Ureter (tissue), 1 donor: ENCODE results near the gene CSGALNACT2. TPM values are rescaled to one million over a fixed set of nuclear protein-coding genes. Genes with fewer than 3 reads are reported as not detected.
"Not testable (repeated sequence)": the region's sequence is repeated elsewhere in the genome, so short reads cannot be mapped to it uniquely, and the experiment has no call there.

Source experiments
- DNase-seq: peaks from one replicate; pipeline ENCODE4 v3.0.0-alpha.2; 2020; ENCODE audit warnings: low spot score
- total RNA-seq: library from RNA; stranded (reverse); gene quantifications from one replicate; pipeline ENCODE4 v1.2.4, GENCODE V29; 2023
- donor health status: DM: yes; HTN: yes; CAD: no.

The CSGALNACT2 gene
- total RNA-seq, 1 donor from 2014 or later: 15.2 TPM

- no peak for DNase-seq
Observed at GRCh38 chr10:43216931-43217562, 78.8 kb downstream of the CSGALNACT2 start.

DNA sequence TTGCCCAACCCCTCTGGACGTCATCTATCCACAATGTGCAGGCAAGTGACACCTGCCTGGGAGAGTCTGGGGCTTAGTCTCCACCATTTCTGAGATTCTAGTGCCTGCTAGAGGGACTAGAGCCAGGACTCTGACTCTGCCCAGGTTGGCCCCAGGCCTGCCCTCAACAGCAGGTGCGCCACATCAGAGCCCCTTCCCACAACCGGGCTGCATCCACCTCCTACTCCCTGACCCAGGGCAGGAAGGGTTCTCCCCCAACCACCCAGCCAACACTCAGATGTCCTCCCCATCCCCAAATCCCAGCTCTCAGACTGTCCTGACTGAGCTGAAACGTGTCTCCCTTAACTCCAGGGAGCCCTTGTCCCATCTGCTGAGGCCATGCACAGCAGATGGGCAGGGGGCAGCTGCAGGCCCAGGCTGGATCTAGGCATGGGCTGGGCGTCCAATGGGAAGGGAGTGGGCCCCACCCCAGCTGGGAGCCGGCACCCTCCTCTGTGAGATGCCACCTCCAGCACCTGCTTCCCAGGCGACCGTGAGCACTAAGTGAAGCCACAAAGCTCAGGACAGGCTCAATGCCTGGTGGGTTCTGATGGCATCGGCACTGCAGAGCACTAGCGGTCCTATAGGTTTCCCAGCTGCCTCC lies 79.4 kb downstream of the CSGALNACT2 start:
- no peak for DNase-seq

DNA sequence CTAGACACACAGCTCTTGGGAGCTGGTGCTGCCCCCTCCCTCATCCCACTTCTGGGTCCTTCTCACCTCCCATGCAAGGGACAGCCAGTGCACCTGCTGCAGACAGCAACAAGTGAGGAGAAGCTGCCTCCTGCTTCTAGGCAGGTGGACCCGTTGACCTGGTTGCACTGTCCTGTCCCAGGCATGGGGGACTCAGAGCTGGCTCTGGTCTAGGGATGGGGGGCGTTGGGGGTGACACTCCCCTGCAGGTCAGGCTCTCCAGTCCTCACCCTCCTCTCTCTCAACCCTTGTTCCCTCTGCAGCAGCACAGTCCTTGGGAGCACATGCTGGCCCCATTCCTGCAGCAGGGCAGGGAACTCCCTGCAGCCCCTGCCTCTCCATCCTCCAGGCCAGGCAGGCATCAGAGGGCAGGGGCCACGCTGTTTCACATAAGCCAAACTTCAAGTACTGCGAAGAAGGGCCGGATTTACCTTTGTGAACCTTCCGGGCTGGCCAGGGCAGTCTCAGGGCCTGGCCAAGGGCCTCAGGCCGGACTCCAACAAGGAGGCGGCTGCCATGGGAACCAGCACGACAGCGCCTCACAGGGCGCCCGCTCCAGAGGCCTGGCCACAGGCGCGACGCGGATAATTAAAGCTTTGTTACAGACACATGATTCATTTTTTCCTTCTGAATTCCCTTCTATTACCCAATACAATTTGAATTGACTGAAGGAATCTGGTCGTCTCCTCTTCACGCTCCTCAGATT lies 80.1 kb downstream of the CSGALNACT2 start:
- DNase-seq: no peak

- no peak for DNase-seq
Observed at GRCh38 chr10:43218951-43219837, 80.9 kb downstream of the CSGALNACT2 start.

DNA sequence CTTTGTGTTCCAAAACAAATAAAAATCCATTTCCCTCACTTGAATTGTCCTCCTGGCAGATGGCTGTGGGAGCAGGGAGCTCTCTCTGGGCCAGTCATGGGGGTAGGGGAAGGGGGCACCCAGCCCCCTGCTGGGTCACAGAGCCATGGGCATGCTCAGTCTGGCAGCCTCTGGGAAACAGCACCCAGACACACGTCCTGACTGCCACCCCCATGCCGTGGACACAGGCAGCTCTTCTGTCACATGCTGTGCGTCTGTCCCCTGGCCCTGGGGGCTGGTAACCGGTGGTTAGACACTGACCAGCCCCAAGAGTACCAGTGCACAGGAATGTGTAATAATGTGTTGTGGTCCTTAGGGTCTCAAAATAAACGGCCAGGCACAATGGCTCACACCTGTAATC lies 81.6 kb downstream of the CSGALNACT2 start:
- no peak for DNase-seq

- not testable (repeated sequence) for DNase-seq
Observed at GRCh38 chr10:43220251-43220650, 82.0 kb downstream of the CSGALNACT2 start.

- no peak for DNase-seq
Observed at GRCh38 chr10:43220657-43221418, 82.6 kb downstream of the CSGALNACT2 start.

DNA sequence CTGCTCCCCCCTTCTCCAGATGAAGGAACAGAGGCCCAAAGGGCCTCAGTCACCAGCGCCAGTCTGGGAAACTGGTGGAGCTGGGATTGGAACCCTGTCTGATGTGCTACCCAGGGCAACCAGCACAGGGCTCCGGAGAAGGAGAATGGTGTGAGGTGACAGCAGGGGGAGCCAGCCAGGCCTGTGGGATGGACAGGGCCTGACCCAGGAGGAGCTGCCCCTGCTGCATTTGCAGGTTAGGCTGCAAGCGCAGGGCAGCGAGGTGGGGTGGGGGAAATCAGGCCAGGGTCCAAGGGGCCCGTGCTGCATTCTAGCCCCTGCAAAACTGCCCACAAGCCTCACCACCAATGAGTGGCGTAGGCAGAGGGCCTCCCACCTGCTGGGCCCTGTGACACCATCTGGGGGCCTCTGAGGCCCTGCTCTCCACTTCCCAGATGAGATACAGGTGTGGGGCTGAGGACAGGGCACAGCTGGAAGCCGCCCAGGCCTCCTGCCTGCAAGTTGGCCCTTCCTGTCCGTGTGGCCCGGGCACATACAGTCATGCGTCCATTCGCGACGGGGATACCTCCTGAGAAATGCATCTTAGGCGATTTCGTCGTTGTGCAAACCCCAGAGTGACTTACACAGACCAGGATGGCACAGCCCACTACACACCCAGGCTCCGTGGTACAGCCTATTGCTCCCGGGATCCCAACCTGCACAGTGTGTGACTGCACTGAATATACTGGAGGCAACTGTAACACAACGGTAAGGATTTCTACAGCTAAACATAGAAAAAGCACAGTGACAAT lies 83.4 kb downstream of the CSGALNACT2 start:
- peak; percentile 38 for DNase-seq

GRCh38 chr10:43222210-43222720 lies 84.0 kb downstream of the CSGALNACT2 start:
- DNase-seq: peak; percentile 28

GRCh38 chr10:43223056-43223455 lies 84.8 kb downstream of the CSGALNACT2 start:
- DNase-seq: no peak

DNA sequence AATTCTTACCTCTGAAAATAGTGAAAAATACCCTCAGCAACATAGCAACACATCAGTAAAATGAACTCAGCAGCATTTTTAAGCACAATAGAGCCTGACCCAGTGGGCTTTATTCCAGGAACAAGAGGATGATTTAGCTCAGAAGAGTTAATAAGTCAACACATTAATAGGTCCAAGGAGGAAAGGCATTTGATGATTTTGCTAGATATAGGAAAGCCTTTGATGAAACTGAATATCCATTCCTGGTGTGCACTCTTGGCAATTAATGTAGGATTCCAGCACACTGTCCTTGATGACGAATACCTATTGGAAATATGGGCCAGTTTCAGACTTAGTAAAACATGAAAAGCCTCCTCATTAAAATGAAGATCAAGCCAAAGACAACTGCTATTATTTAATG lies 86.1 kb downstream of the CSGALNACT2 start:
- DNase-seq: no peak

DNA sequence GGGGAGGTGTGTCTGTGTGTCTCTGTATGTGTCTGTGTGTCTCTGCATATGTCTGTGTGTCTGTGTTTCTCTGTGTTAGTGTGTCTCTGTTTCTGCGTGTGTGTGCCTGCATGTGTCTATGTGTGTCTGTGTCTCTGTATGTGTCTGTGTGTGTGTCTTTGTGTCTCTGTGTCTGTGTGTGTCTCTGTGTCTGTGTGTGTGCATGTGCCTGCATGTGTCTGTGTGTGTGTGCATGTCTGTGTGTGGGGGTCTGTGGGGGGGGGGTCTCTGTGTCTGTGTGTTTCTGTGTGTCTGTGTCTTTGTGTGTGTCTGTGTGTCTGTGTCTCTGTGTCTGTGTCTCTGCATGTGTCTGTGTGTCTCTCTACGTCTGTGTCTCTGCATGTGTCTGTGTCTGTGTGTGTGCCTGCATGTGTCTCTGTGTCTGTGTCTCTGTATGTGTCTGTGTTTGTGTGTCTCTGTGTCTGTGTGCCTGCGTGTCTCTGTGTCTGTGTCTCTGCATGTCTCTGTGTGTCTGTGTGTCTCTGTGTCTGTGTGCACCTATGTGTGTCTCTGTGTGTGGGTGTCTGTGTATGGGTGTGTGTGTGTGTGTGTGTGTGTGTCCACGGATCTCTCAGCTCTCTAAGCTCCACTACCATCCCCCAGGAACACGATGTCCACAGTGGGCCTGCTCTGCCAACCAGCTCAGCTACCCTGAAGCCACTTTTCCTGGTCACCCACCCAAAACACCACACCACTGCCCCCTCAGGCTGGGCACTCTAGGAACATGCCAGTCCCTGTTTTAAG lies 87.0 kb downstream of the CSGALNACT2 start:
- DNase-seq: peak; percentile 9

DNA sequence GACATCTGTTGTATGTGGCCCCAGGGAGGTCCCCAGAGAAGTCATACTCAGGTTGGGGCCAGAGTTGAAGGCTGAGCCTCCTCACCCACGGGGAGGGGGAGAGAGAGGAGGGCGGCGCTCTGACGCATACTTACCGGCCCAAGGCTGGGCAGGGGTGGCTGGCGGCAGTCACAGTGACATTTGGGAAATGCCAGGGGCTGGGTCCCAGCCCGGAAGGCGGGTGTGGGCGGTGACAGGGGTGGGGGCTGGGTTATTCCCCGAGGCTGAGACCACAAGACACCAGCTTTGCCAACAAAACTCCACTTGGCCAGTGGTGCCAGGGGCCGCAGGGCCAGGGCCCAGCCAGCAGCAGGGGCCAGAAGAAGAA lies 87.5 kb downstream of the CSGALNACT2 start:
- DNase-seq: peak; percentile 25

GRCh38 chr10:43226441-43226840 lies 88.2 kb downstream of the CSGALNACT2 start:
- DNase-seq: no peak

GRCh38 chr10:43226851-43227845 lies 88.9 kb downstream of the CSGALNACT2 start:
- peak; percentile 37 for DNase-seq

- DNase-seq: peak; percentile 39
Observed at GRCh38 chr10:43227911-43228782, 89.9 kb downstream of the CSGALNACT2 start.

DNA sequence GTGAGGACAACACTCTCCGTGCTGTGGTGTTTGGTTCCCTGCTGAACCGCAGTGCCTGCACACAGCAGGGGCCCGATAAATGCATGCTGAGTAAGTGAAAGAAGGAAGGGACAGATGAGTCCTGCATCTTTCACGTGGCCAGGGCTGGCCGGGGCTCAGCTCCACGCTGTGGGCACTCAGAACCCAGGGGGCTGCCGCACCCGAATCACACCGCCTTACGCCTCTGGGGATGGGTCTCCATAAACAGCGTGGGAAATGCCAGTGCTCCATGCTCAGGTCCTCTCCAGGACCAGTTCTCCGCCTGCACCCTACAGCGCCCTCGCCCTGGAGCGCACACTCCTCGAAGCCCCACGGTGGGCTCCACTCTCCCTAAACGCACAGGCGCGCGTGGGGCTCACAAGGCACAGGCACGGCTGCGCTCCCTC lies 90.5 kb downstream of the CSGALNACT2 start:
- DNase-seq: peak; percentile 35
